ENCODE measurements around the gene LIMS4.
"Not testable (repeated sequence)": the region's sequence is repeated elsewhere in the genome, so short reads cannot be mapped to it uniquely, and the experiment has no call there.

Gene LIMS4

GRCh38 chr2:110472171-110473058, at the start of gene LIMS4:
LIMS4 (minus strand) TSS chr2:110472816; CDS start chr2:110472778, 38 bp downstream.
- DNase-seq: not testable (repeated sequence)

GRCh38 chr2:110499755-110500377, 27.2 kb upstream of the LIMS4 start:
- DNase-seq: not testable (repeated sequence)

GRCh38 chr2:110496027-110496426, 23.4 kb upstream of the LIMS4 start:
- DNase-seq: not testable (repeated sequence)

- DNase-seq: not testable (repeated sequence)
Observed at GRCh38 chr2:110494488-110494887, 21.9 kb upstream of the LIMS4 start.

- not testable (repeated sequence) for DNase-seq
Observed at GRCh38 chr2:110488991-110489390, 16.4 kb upstream of the LIMS4 start.

GRCh38 chr2:110482697-110483096, 10.1 kb upstream of the LIMS4 start:
- not testable (repeated sequence) for DNase-seq

- not testable (repeated sequence) for DNase-seq
Observed at GRCh38 chr2:110481200-110481599, 8.6 kb upstream of the LIMS4 start.

GRCh38 chr2:110480084-110480483, 7.5 kb upstream of the LIMS4 start:
- DNase-seq: not testable (repeated sequence)

GRCh38 chr2:110477370-110477769, 4.8 kb upstream of the LIMS4 start:
- not testable (repeated sequence) for DNase-seq

GRCh38 chr2:110476952-110477351, 4.3 kb upstream of the LIMS4 start:
- DNase-seq: not testable (repeated sequence)

GRCh38 chr2:110475627-110476359, 3.2 kb upstream of the LIMS4 start:
- not testable (repeated sequence) for DNase-seq

GRCh38 chr2:110474898-110475297, 2.3 kb upstream of the LIMS4 start:
- DNase-seq: not testable (repeated sequence)

- DNase-seq: not testable (repeated sequence)
Observed at GRCh38 chr2:110473059-110473358, 393 bp upstream of the LIMS4 start.

- not testable (repeated sequence) for DNase-seq
Observed at GRCh38 chr2:110468921-110469320, 3.7 kb downstream of the LIMS4 start.

- DNase-seq: not testable (repeated sequence)
Observed at GRCh38 chr2:110465312-110465711, 7.3 kb downstream of the LIMS4 start.

- DNase-seq: not testable (repeated sequence)
Observed at GRCh38 chr2:110462458-110462857, 10.2 kb downstream of the LIMS4 start.

- DNase-seq: not testable (repeated sequence)
Observed at GRCh38 chr2:110460318-110460717, 12.3 kb downstream of the LIMS4 start.

GRCh38 chr2:110457214-110457590, 15.4 kb downstream of the LIMS4 start:
- DNase-seq: not testable (repeated sequence)

GRCh38 chr2:110456291-110457213, 16.1 kb downstream of the LIMS4 start:
- DNase-seq: not testable (repeated sequence)

- not testable (repeated sequence) for DNase-seq
Observed at GRCh38 chr2:110455080-110455670, 17.4 kb downstream of the LIMS4 start.

GRCh38 chr2:110450951-110451350, 21.7 kb downstream of the LIMS4 start:
- DNase-seq: not testable (repeated sequence)

All from NCI-H146 (cell line).